Skeletal muscle cell (primary cell): ENCODE results near the gene NRXN3.

Experiments used
- DNase-seq: peaks from one replicate; pipeline ENCODE4 v3.0.0-alpha.2; 2010; ENCODE audit warnings: low read depth
- H3K4me3 ChIP-seq: 2 replicates; pipeline ENCODE4 v1.5.1; 2011; ENCODE audit warnings: low read depth, mild to moderate bottlenecking, control low read depth, low read length, moderate library complexity

NRXN3 gene

GRCh38 chr14:78164226-78164853 is 5.8 kb upstream of the NRXN3 start:
- no peak for DNase-seq
- no peak overlapping the region for H3K4me3 ChIP-seq

- no peak overlapping the region for H3K4me3 ChIP-seq
- DNase-seq: no peak
These were observed 2.3 kb downstream of the NRXN3 start for GRCh38 chr14:78172428-78172827.

GRCh38 chr14:78173346-78174035 is 3.3 kb downstream of the NRXN3 start:
- DNase-seq: no peak
- H3K4me3 ChIP-seq: no peak overlapping the region

GRCh38 chr14:78175412-78175811 is 5.2 kb downstream of the NRXN3 start:
- no peak for DNase-seq

GRCh38 chr14:78178071-78178470 is 7.9 kb downstream of the NRXN3 start:
- H3K4me3 ChIP-seq: no peak overlapping the region
- DNase-seq: no peak

More at GRCh38 chr14:78175412-78175811, 5.2 kb downstream of the NRXN3 start:
- H3K4me3 ChIP-seq: no peak overlapping the region

GRCh38 chr14:78178971-78179370 is 8.8 kb downstream of the NRXN3 start:
- no peak overlapping the region for H3K4me3 ChIP-seq
- no peak for DNase-seq

- no peak overlapping the region for H3K4me3 ChIP-seq
- no peak for DNase-seq
These were observed 11.1 kb downstream of the NRXN3 start for GRCh38 chr14:78181270-78181669.

GRCh38 chr14:78182722-78183121 is 12.5 kb downstream of the NRXN3 start:
- H3K4me3 ChIP-seq: no peak overlapping the region
- DNase-seq: no peak

- DNase-seq: no peak
- no peak overlapping the region for H3K4me3 ChIP-seq
These were observed 14.0 kb downstream of the NRXN3 start for GRCh38 chr14:78184157-78184556.

- H3K4me3 ChIP-seq: no peak overlapping the region
- DNase-seq: no peak
These were observed 16.1 kb downstream of the NRXN3 start for GRCh38 chr14:78186277-78186676.

- DNase-seq: no peak
- no peak overlapping the region for H3K4me3 ChIP-seq
These were observed 18.7 kb downstream of the NRXN3 start for GRCh38 chr14:78188882-78189281.

GRCh38 chr14:78195431-78195830 is 25.3 kb downstream of the NRXN3 start:
- no peak for DNase-seq

GRCh38 chr14:78196323-78196722 is 26.1 kb downstream of the NRXN3 start:
- no peak for DNase-seq
- no peak overlapping the region for H3K4me3 ChIP-seq

More at GRCh38 chr14:78195431-78195830, 25.3 kb downstream of the NRXN3 start:
- no peak overlapping the region for H3K4me3 ChIP-seq

- DNase-seq: no peak
- H3K4me3 ChIP-seq: no peak overlapping the region
These were observed 26.9 kb downstream of the NRXN3 start for GRCh38 chr14:78197051-78197450.

- no peak overlapping the region for H3K4me3 ChIP-seq
- no peak for DNase-seq
These were observed 32.0 kb downstream of the NRXN3 start for GRCh38 chr14:78202163-78202562.

GRCh38 chr14:78202976-78203375 is 32.8 kb downstream of the NRXN3 start:
- DNase-seq: no peak
- no peak overlapping the region for H3K4me3 ChIP-seq

GRCh38 chr14:78207414-78207813 is 37.2 kb downstream of the NRXN3 start:
- no peak overlapping the region for H3K4me3 ChIP-seq
- DNase-seq: no peak

- no peak for DNase-seq
These were observed 50.1 kb downstream of the NRXN3 start for GRCh38 chr14:78220273-78220672.

GRCh38 chr14:78222746-78223145 is 52.6 kb downstream of the NRXN3 start:
- DNase-seq: no peak
- no peak overlapping the region for H3K4me3 ChIP-seq

More at GRCh38 chr14:78220273-78220672, 50.1 kb downstream of the NRXN3 start:
- H3K4me3 ChIP-seq: no peak overlapping the region

GRCh38 chr14:78227248-78228077 is 57.3 kb downstream of the NRXN3 start:
- no peak for DNase-seq
- H3K4me3 ChIP-seq: no peak overlapping the region
